Smooth muscle cell (in vitro differentiated cells): ENCODE data around the gene ZNF358. TPM values are rescaled to one million over a fixed set of nuclear protein-coding genes. Genes with fewer than 3 reads are reported as not detected.
A peak's percentile ranks its signal among the peaks of the same experiment; 100 is the strongest.

Source experiments
- DNase-seq: peaks from one replicate; lab custom pipeline; 2025; ENCODE audit not compliant: unreplicated experiment; lab: John Stamatoyannopoulos, UW
- H2AFZ ChIP-seq: fragments of 200-600 bp; sonication (generic); 2 replicates; pipeline ENCODE4 v1.6.0; 2016; ENCODE audit warnings: antibody characterized with exemption, low read depth, mild to moderate bottlenecking
- H3F3A ChIP-seq: fragments of 200-600 bp; sonication (generic); 2 replicates; pipeline ENCODE4 v1.6.0; 2017; ENCODE audit warnings: antibody characterized with exemption, low read depth
- H3K27ac ChIP-seq: fragments of 200-600 bp; sonication (generic); 2 replicates; pipeline ENCODE4 v1.5.1; 2016; ENCODE audit warnings: low read depth, mild to moderate bottlenecking
- H3K27me3 ChIP-seq: fragments of 200-600 bp; sonication (generic); 2 replicates; pipeline ENCODE4 v1.6.1; 2016; ENCODE audit warnings: low read depth, mild to moderate bottlenecking
- H3K36me3 ChIP-seq: fragments of 200-600 bp; sonication (generic); 2 replicates; pipeline ENCODE4 v1.5.1; 2016; ENCODE audit warnings: low read depth
- H3K4me1 ChIP-seq: fragments of 200-600 bp; sonication (generic); 2 replicates; pipeline ENCODE4 v1.5.1; 2016; ENCODE audit warnings: low read depth
- H3K4me2 ChIP-seq: fragments of 200-600 bp; sonication (generic); 2 replicates; pipeline ENCODE4 v1.6.0; 2016; ENCODE audit warnings: mild to moderate bottlenecking
- H3K4me3 ChIP-seq: fragments of 200-600 bp; sonication (generic); 2 replicates; pipeline ENCODE4 v1.5.1; 2016; ENCODE audit warnings: mild to moderate bottlenecking
- H3K79me2 ChIP-seq: fragments of 200-600 bp; sonication (generic); 2 replicates; pipeline ENCODE4 v1.6.0; 2016; ENCODE audit warnings: low read depth, mild to moderate bottlenecking
- H3K9ac ChIP-seq: fragments of 200-600 bp; sonication (generic); 2 replicates; pipeline ENCODE4 v1.6.0; 2016; ENCODE audit warnings: low read depth
- H3K9me3 ChIP-seq: fragments of 200-600 bp; sonication (generic); replicated peaks from 2 replicates; pipeline ENCODE4 v1.5.1; 2016; ENCODE audit warnings: low read depth
- H4K20me1 ChIP-seq: fragments of 200-600 bp; sonication (generic); 2 replicates; pipeline ENCODE4 v1.6.0; 2016; ENCODE audit warnings: low read depth
- CTCF ChIP-seq: fragments of 200-600 bp; sonication (generic); IDR thresholded peaks from 2 replicates; pipeline ENCODE4 v1.5.1; 2017; ENCODE audit warnings: borderline replicate concordance, mild to moderate bottlenecking, antibody characterized with exemption; ENCODE audit not compliant: insufficient read depth, poor library complexity, severe bottlenecking
- WGBS: methylation state at CpG from one replicate; pipeline ENCODE4 v1.1.7; 2016; ENCODE audit warnings: low lambda C conversion rate; 5-methylcytosine and 5-hydroxymethylcytosine counted together
- polyA plus RNA-seq: library from polyadenylated mRNA; unstranded; fragments of >200 nt; fragmentation: Nextera tagmentation; extraction: Ambion mirVana; gene quantifications from 2 replicates; pipeline ENCODE4 v1.2.1, GENCODE V29; 2016
- total RNA-seq: library from RNA; depleted of rRNA; stranded (reverse); fragments of >200 nt; gene quantifications from 2 replicates; pipeline ENCODE4 v1.2.3, GENCODE V29; 2014

Gene ZNF358
- total and polyA plus RNA-seq, 2 experiments from 2014 or later = 40.8 to 67.2 TPM

GRCh38 chr19:7550987-7551761 is 35.3 kb downstream of the ZNF358 start:
- Histone ChIP-seq H3K36me3 (no peaks in the 10 kb centered on the region), H2AFZ (no peak overlapping the region), H3K27me3 (no peaks in the 10 kb centered on the region), H3K4me2 (peak overlapping the region; percentile 61), H3F3A (no peaks in the 10 kb centered on the region), H4K20me1 (no peaks in the 10 kb centered on the region), H3K4me1 (no peaks in the 10 kb centered on the region), H3K4me3 (peak overlapping the region; percentile 42), H3K9ac (no peak overlapping the region), H3K79me2 (no peaks in the 10 kb centered on the region), H3K27ac (no peak overlapping the region), H3K9me3 (no peaks in the 10 kb centered on the region)
- WGBS = 45% methylated on average over 31 of the region's 51 CpGs
- no peak for DNase-seq
- TF ChIP-seq CTCF = no peak

GRCh38 chr19:7552781-7553180 is 36.9 kb downstream of the ZNF358 start:
- no peaks in the 10 kb centered on the region for H3F3A ChIP-seq
- H3K4me3 ChIP-seq = no peak overlapping the region
- no peaks in the 10 kb centered on the region for H3K4me1 ChIP-seq
- TF ChIP-seq CTCF = no peak
- H2AFZ ChIP-seq = no peak overlapping the region
- H3K9me3 ChIP-seq = no peaks in the 10 kb centered on the region
- H3K27me3 ChIP-seq = no peaks in the 10 kb centered on the region
- H3K36me3 ChIP-seq = no peaks in the 10 kb centered on the region
- no peak overlapping the region for H3K4me2 ChIP-seq
- WGBS = 96% methylated on average over 2 of the region's 2 CpGs
- no peaks in the 10 kb centered on the region for H4K20me1 ChIP-seq
- no peaks in the 10 kb centered on the region for H3K79me2 ChIP-seq
- DNase-seq = no peak
- H3K9ac ChIP-seq = no peak overlapping the region
- no peak overlapping the region for H3K27ac ChIP-seq

- H3K27ac ChIP-seq = no peak overlapping the region
- WGBS = 94% methylated on average over 21 of the region's 28 CpGs
- H3K4me1 ChIP-seq = no peaks in the 10 kb centered on the region
- H3K27me3 ChIP-seq = no peaks in the 10 kb centered on the region
- no peak for TF ChIP-seq CTCF
- H3K36me3 ChIP-seq = no peaks in the 10 kb centered on the region
- H2AFZ ChIP-seq = no peak overlapping the region
- H3K9me3 ChIP-seq = no peaks in the 10 kb centered on the region
- no peaks in the 10 kb centered on the region for H3K79me2 ChIP-seq
- DNase-seq = no peak
- H3K4me3 ChIP-seq = no peak overlapping the region
- H3K9ac ChIP-seq = no peak overlapping the region
- no peaks in the 10 kb centered on the region for H3F3A ChIP-seq
- H3K4me2 ChIP-seq = no peak overlapping the region
- no peaks in the 10 kb centered on the region for H4K20me1 ChIP-seq
These were observed 38.7 kb downstream of the ZNF358 start for GRCh38 chr19:7554565-7554964.
